Activated CD4-positive, alpha-beta memory T cell treated with anti-CD3 and anti-CD28 coated beads for 36 hours (primary cell): Measurements from ENCODE around the gene PMPCB. TPM values are rescaled to one million over a fixed set of nuclear protein-coding genes. Genes with fewer than 3 reads are reported as not detected.

Experiments
- CTCF ChIA-PET: fragments of 350-600 bp; sonication (Branson Sonifier 250); formaldehyde crosslinking; loops from one replicate; lab custom pipeline; 2021; ENCODE audit warnings: antibody characterized with exemption, inconsistent platforms; lab: Charles Lee
- POLR2A ChIA-PET: fragments of 350-600 bp; sonication (Branson Sonifier 250); formaldehyde crosslinking; loops from one replicate; lab custom pipeline; 2021; ENCODE audit warnings: antibody characterized with exemption; lab: Charles Lee
- DNase-seq: peaks from one replicate; pipeline ENCODE4 v3.0.0-alpha.2; 2020
- H3K27ac Mint-ChIP-seq: one replicate; pipeline ENCODE4 v1.8.0; 2021; ENCODE audit warnings: mixed read lengths
- H3K27me3 Mint-ChIP-seq: one replicate; pipeline ENCODE4 v1.8.0; 2021; ENCODE audit warnings: mixed read lengths
- H3K36me3 Mint-ChIP-seq: one replicate; pipeline ENCODE4 v1.8.0; 2021; ENCODE audit warnings: mixed read lengths
- H3K4me1 Mint-ChIP-seq: one replicate; pipeline ENCODE4 v1.8.0; 2021; ENCODE audit warnings: low read depth, mixed read lengths
- H3K4me3 Mint-ChIP-seq: one replicate; pipeline ENCODE4 v1.8.0; 2021; ENCODE audit warnings: mild to moderate bottlenecking, mixed read lengths
- H3K9me3 Mint-ChIP-seq: one replicate; pipeline ENCODE4 v1.8.0; 2021; ENCODE audit warnings: mixed read lengths
- intact Hi-C: fragments of 100-400 bp; cut with micrococcal nuclease; formaldehyde crosslinking; loops from one replicate; pipeline ENCODE4 v1.15.1; 2023
- total RNA-seq, 2 experiments: library from RNA; stranded (reverse); gene quantifications; one replicate each; pipeline ENCODE4 v1.2.3, GENCODE V29; 2021

PMPCB gene
- total RNA-seq, 2 experiments from 2014 or later: 81.9 to 85.0 TPM

DNA sequence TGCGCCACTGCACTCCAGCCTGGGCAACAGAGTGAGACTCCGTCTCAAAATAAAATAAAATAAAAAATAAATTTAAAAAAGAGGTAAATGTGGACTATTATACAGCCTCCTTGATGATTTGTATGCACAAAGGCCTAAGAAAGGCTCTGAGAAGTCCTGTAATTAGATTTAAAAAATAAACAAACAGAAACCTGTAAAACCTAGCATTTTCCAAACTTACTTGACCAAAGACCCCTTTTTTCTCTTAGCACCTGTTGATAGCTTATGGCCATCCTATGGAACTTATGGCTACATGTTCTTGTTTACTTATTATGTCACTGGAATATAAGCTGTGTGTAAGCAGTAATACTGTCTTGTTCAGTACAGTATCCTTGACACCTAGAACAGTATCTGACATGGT lies 41.6 kb downstream of the PMPCB start:
- Mint-ChIP-seq H3K27me3 (no peaks in the 10 kb centered on the region), H3K36me3 (peaks cover 46% of the 10 kb centered on the region), H3K4me3 (no peak overlapping the region), H3K27ac (no peak overlapping the region), H3K9me3 (no peaks in the 10 kb centered on the region), H3K4me1 (peaks cover 35% of the 10 kb centered on the region)
- intact Hi-C loops: no loop called here
- no peak for DNase-seq
- CTCF ChIA-PET: no interaction called here
- POLR2A ChIA-PET: no interaction called here

DNA sequence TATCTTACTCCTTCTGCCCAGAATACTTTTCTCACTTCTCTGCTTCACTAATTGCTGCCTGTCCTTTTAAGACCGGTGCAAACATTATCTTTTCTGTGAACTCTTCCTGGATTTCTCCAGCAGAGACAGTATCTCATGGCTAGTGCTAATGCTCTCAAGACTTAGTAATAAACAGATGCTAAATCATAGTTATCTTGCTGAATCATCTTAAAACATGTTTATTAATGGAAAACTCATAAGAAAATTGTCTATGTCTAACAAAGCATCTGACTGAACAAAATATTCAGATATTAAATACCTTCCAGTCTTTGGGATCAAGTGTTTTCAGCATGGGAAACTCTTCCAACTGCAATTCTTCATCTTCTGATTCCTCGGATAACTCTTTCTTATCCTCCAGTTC lies 44.2 kb downstream of the PMPCB start:
- ChIA-PET CTCF (no interaction called here), POLR2A (no interaction called here)
- H3K4me1 Mint-ChIP-seq: peaks cover 49% of the 10 kb centered on the region
- H3K27me3 Mint-ChIP-seq: no peaks in the 10 kb centered on the region
- peaks cover 50% of the 10 kb centered on the region for H3K36me3 Mint-ChIP-seq
- no peak for DNase-seq
- peak overlapping the region; percentile 22 for H3K4me3 Mint-ChIP-seq
- peak overlapping the region; percentile 69 for H3K27ac Mint-ChIP-seq
- intact Hi-C loops: loop anchor here (10.0 kb wide), 1 partner anchor 1603 kb away; no protein-coding TSS in a partner anchor
- H3K9me3 Mint-ChIP-seq: no peaks in the 10 kb centered on the region

DNA sequence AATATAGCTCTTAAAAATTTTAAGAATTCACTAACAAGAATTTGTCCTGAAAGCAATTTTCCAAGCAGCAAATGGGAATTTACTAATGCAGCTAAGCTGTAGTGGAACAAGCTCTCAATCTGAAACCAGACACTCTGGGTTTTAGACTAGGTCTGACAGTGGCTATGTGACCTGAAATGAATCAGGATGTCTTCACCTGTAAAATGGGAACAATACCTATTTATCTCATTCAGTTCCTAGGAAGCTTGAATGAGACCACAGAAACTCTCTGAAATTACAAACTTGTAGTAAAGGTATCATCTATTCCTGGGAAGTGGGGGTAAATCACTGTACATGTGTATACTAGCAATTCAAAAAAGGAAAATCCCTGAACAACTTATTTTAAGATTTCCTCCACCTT lies 46.1 kb downstream of the PMPCB start:
- no peaks in the 10 kb centered on the region for H3K27me3 Mint-ChIP-seq

GRCh38 chr7:103343758-103344452 lies 46.7 kb downstream of the PMPCB start:
- CTCF ChIA-PET: interaction anchor here (1.0 kb wide), 1 partner anchor 10 kb away, joined by 3 read pairs; no protein-coding TSS in a partner anchor
- intact Hi-C loops: loop anchor here (2.0 to 10.0 kb wide), 2 partner anchors 17 to 1601 kb away; no protein-coding TSS in a partner anchor
- Mint-ChIP-seq H3K27me3 (no peaks in the 10 kb centered on the region), H3K4me3 (peak overlapping the region; percentile 90), H3K4me1 (peaks cover 54% of the 10 kb centered on the region), H3K36me3 (peaks cover 42% of the 10 kb centered on the region), H3K27ac (peak overlapping the region; percentile 96), H3K9me3 (no peaks in the 10 kb centered on the region)
- DNase-seq: peak; percentile 46
- POLR2A ChIA-PET: interaction anchor here (0.9 to 1.1 kb wide), 4 partner anchors 10 to 36 kb away, joined by 3 to 4 read pairs (median 4); no protein-coding TSS in a partner anchor

More for the DNA sequence above, 46.1 kb downstream of the PMPCB start:
- H3K27ac Mint-ChIP-seq: peak overlapping the region; percentile 96
- peaks cover 53% of the 10 kb centered on the region for H3K4me1 Mint-ChIP-seq
- intact Hi-C loops: loop anchor here (2.0 to 10.0 kb wide), 2 partner anchors 17 to 1601 kb away; no protein-coding TSS in a partner anchor
- no peaks in the 10 kb centered on the region for H3K9me3 Mint-ChIP-seq
- peaks cover 39% of the 10 kb centered on the region for H3K36me3 Mint-ChIP-seq
- CTCF ChIA-PET: interaction anchor here (1.0 kb wide), 1 partner anchor 10 kb away, joined by 3 read pairs; no protein-coding TSS in a partner anchor
- POLR2A ChIA-PET: interaction anchor here (0.8 to 1.1 kb wide), 5 partner anchors 8 to 268 kb away, joined by 3 to 4 read pairs (median 3); partner anchors contain the start of genes ARMC10 and FBXL13
- no peak for DNase-seq
- peak overlapping the region; percentile 90 for H3K4me3 Mint-ChIP-seq

DNA sequence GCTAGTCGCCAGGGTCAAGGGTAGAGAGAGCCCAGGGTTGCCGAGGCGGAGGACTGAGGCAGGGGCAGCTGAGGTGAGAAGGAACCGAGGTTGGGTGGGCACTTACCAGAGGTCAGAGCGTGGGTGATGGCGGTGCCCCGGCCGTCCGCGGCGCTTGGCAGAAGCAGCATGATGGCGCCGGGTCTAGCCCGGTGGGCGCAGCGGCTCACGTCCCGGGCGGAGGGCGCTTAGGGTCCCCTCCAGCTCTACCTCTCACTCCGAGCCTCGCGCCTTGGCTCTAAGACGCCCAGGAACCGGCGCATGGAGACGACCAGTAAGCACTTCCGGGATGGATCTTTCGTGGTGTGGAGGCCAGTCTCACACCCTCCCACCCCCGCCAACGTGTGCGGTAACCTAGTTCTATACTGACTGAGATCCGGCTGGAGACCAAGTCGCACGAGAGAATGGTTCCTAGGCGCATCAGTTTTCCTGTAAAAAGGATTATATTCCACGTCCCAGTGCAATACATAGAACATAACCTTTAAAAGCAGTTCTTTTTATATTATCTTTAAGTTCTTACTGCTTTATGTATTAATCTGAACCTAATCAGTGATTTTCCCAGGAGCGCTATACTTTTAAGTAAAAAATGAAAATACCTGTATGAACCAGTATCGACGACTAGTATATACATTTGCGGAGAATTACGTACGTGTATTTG lies 47.4 kb downstream of the PMPCB start, which contains the start of gene DNAJC2:
Gene DNAJC2, minus strand, starts transcription at position 315 of the 697 bp plus-strand sequence. Its CDS starts 145 bp downstream, at position 170.
- Mint-ChIP-seq H3K27ac (peak within 1 kb of the TSS; percentile 96), H3K27me3 (no peaks in the 10 kb centered on the region), H3K36me3 (peaks cover 38% of the 10 kb centered on the region), H3K4me3 (peak within 1 kb of the TSS; percentile 90), H3K9me3 (no peaks in the 10 kb centered on the region), H3K4me1 (peaks cover 51% of the 10 kb centered on the region)
- ChIA-PET CTCF (no interaction called here), POLR2A (interaction anchor here (1.0 kb wide), 1 partner anchor 10 kb away, joined by 4 read pairs; no protein-coding TSS in a partner anchor)
- peak; percentile 90 for DNase-seq
- intact Hi-C loops: loop anchor here (5.0 to 10.0 kb wide), 2 partner anchors 1600 to 1668 kb away; partner anchors contain the start of gene KMT2E

GRCh38 chr7:103346396-103346795 lies 49.2 kb downstream of the PMPCB start:
- H3K4me1 Mint-ChIP-seq: peaks cover 47% of the 10 kb centered on the region
- no peak overlapping the region for H3K4me3 Mint-ChIP-seq
- intact Hi-C loops: loop anchor here (5.0 to 10.0 kb wide), 2 partner anchors 1598 to 1666 kb away; partner anchors contain the start of gene KMT2E
- peak overlapping the region; percentile 24 for H3K27ac Mint-ChIP-seq
- H3K27me3 Mint-ChIP-seq: no peaks in the 10 kb centered on the region
- no peak for DNase-seq
- peaks cover 30% of the 10 kb centered on the region for H3K36me3 Mint-ChIP-seq
- H3K9me3 Mint-ChIP-seq: no peaks in the 10 kb centered on the region
- ChIA-PET POLR2A (no interaction called here), CTCF (no interaction called here)

- Mint-ChIP-seq H3K9me3 (no peaks in the 10 kb centered on the region), H3K4me1 (peaks cover 53% of the 10 kb centered on the region), H3K36me3 (peaks cover 30% of the 10 kb centered on the region), H3K27me3 (no peaks in the 10 kb centered on the region), H3K27ac (peak within 1 kb of the TSS; percentile 94), H3K4me3 (peak within 1 kb of the TSS; percentile 91)
- CTCF ChIA-PET: interaction anchor here (1.0 to 1.7 kb wide), 3 partner anchors 18 to 49 kb away, joined by 3 to 7 read pairs (median 3); no protein-coding TSS in a partner anchor
- POLR2A ChIA-PET: interaction anchor here (1.1 to 1.6 kb wide), 2 partner anchors 40 to 273 kb away, joined by 4 to 6 read pairs; partner anchors contain the start of genes ARMC10 and FBXL13
- intact Hi-C loops: loop anchor here (1.0 to 10.0 kb wide), 6 partner anchors 50 to 1665 kb away; partner anchors contain the start of genes ARMC10, FBXL13, KMT2E and NAPEPLD
- peak; percentile 91 for DNase-seq
Measured at GRCh38 chr7:103347507-103348267, 50.5 kb downstream of the PMPCB start, which contains the start of gene PSMC2. TSS of gene PSMC2 (plus strand) at chr7:103347643. CDS start at chr7:103347712, 69 bp downstream.

DNA sequence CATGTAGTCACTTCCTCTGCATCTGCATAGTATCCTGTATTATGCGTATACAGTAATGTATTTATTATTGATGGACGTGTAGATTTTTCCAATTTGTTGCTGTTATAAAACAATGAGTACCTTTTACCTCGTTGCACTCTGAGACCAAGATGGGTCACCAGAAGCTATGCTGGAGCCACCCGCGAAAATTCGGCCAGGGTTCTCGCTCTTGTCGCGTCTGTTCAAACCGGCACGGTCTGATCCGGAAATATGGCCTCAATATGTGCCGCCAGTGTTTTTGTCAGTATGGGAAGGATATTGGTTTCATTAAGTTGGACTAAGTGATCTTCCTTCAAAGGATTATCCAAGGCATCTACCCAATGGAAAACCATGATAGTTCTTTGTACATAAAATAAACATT lies 51.2 kb downstream of the PMPCB start:
- intact Hi-C loops: loop anchor here (2.0 to 10.0 kb wide), 5 partner anchors 68 to 1664 kb away; partner anchors contain the start of genes ARMC10, FBXL13, KMT2E and NAPEPLD
- Mint-ChIP-seq H3K9me3 (no peaks in the 10 kb centered on the region), H3K4me3 (peak overlapping the region; percentile 91), H3K27me3 (no peaks in the 10 kb centered on the region), H3K4me1 (peaks cover 59% of the 10 kb centered on the region), H3K36me3 (peaks cover 35% of the 10 kb centered on the region), H3K27ac (peak overlapping the region; percentile 88)
- ChIA-PET POLR2A (interaction anchor here (1.1 to 1.6 kb wide), 2 partner anchors 41 to 274 kb away, joined by 4 to 6 read pairs; partner anchors contain the start of genes ARMC10 and FBXL13), CTCF (interaction anchor here (1.1 to 1.7 kb wide), 2 partner anchors 21 to 50 kb away, joined by 3 to 7 read pairs; no protein-coding TSS in a partner anchor)
- peak; percentile 30 for DNase-seq

- DNase-seq: no peak
- Mint-ChIP-seq H3K9me3 (no peaks in the 10 kb centered on the region), H3K36me3 (peaks cover 31% of the 10 kb centered on the region), H3K4me1 (peaks cover 64% of the 10 kb centered on the region), H3K27ac (peak overlapping the region; percentile 88), H3K27me3 (no peaks in the 10 kb centered on the region), H3K4me3 (peak overlapping the region; percentile 91)
- POLR2A ChIA-PET: interaction anchor here (1.6 kb wide), 1 partner anchor 274 kb away, joined by 6 read pairs; the partner anchor contains the start of genes ARMC10 and FBXL13
- CTCF ChIA-PET: interaction anchor here (1.7 kb wide), 1 partner anchor 22 kb away, joined by 7 read pairs; no protein-coding TSS in a partner anchor
- intact Hi-C loops: loop anchor here (2.0 to 10.0 kb wide), 5 partner anchors 68 to 1663 kb away; partner anchors contain the start of genes ARMC10, FBXL13, KMT2E and NAPEPLD
Measured at GRCh38 chr7:103348959-103349358, 51.7 kb downstream of the PMPCB start.

- Mint-ChIP-seq H3K36me3 (peaks cover 29% of the 10 kb centered on the region), H3K4me1 (peaks cover 66% of the 10 kb centered on the region), H3K9me3 (no peaks in the 10 kb centered on the region), H3K27me3 (no peaks in the 10 kb centered on the region), H3K4me3 (peak overlapping the region; percentile 91), H3K27ac (peak overlapping the region; percentile 88)
- CTCF ChIA-PET: no interaction called here
- DNase-seq: no peak
- POLR2A ChIA-PET: no interaction called here
- intact Hi-C loops: loop anchor here (2.0 to 10.0 kb wide), 5 partner anchors 69 to 1662 kb away; partner anchors contain the start of genes ARMC10, FBXL13, KMT2E and NAPEPLD
Measured at GRCh38 chr7:103349805-103350204, 52.6 kb downstream of the PMPCB start.
